Stomach (tissue), 9 donors: ENCODE measurements around the gene DEPP1. TPM values are rescaled to one million over a fixed set of nuclear protein-coding genes. Genes with fewer than 3 reads are reported as not detected.

Source experiments
- DNase-seq, 2 donors: peaks; one replicate each; pipeline versions ENCODE4 v3.0.0 to v3.0.0-alpha.2; 2013 to 2019
- H3K27ac ChIP-seq, 5 donors: fragments of 200-600 bp in 4 of 5; sonication (generic) in 4 of 5; one replicate each; pipeline ENCODE4 v1.5.1; 2013 to 2019; ENCODE audit warnings: mild to moderate bottlenecking in 1 of 5, moderate library complexity in 1 of 5
- H3K27me3 ChIP-seq, 3 donors: fragments of 200-600 bp; sonication (generic); one replicate each; pipeline ENCODE4 v1.5.1; 2017 to 2019; ENCODE audit warnings: mixed run types in 1 of 3
- H3K36me3 ChIP-seq, 4 donors: fragments of 200-600 bp; sonication (generic); 1 replicate in 3 of 4; 2 replicates in 1 of 4; pipeline ENCODE4 v1.5.1; 2016 to 2019
- H3K4me1 ChIP-seq, 4 donors: fragments of 200-600 bp; sonication (generic); one replicate each; pipeline ENCODE4 v1.5.1; 2016 to 2019
- H3K4me3 ChIP-seq, 4 donors: fragments of 200-600 bp; sonication (generic) in 3 of 4; one replicate each; pipeline ENCODE4 v1.5.1; 2016 to 2019; ENCODE audit warnings: mild to moderate bottlenecking in 1 of 4
- H3K9me3 ChIP-seq, 4 donors: fragments of 200-600 bp; sonication (generic); one replicate each; pipeline ENCODE4 v1.5.1; 2016 to 2019
- EP300 ChIP-seq: sonication (generic); formaldehyde crosslinking; IDR thresholded peaks from one replicate; pipeline ENCODE4 v1.6.1; 2017; ENCODE audit warnings: antibody characterized with exemption
- POLR2A ChIP-seq, 4 donors: fragments of 450-650 bp; IDR thresholded peaks; one replicate each; pipeline ENCODE4 v1.6.1; 2016; ENCODE audit warnings: antibody characterized with exemption in 4 of 4, control low read depth in 2 of 4, mild to moderate bottlenecking in 1 of 4, moderate library complexity in 1 of 4
- POLR2AphosphoS5 ChIP-seq, 3 donors: sonication (generic); formaldehyde crosslinking; IDR thresholded peaks; one replicate each; pipeline ENCODE4 v1.6.1; 2016; ENCODE audit warnings: antibody characterized with exemption in 3 of 3
- WGBS, 5 donors: extraction: QIAGEN DNeasy Blood & Tissue Kit in 3 of 5; methylation state at CpG; one replicate each; pipeline versions ENCODE4 v1.1.5 to v1.1.7; 2013 to 2018; 5-methylcytosine and 5-hydroxymethylcytosine counted together
- intact Hi-C: fragments of 100-400 bp; cut with DNase I; formaldehyde crosslinking; loops from one replicate; pipeline ENCODE4 v1.15.1; 2023; ENCODE audit warnings: low total_unique reads
- polyA plus RNA-seq, 3 donors: library from polyadenylated mRNA; stranded (reverse); fragments of 200-250 nt; gene quantifications; one replicate each; pipeline ENCODE4 v1.2.3, GENCODE V29; 2013
- total RNA-seq, 5 donors: library from RNA; depleted of rRNA; stranded (reverse); fragments of >200 nt; gene quantifications; one replicate each; pipeline versions ENCODE4 v1.1.0 to v1.2.3, GENCODE V29; 2014 to 2016
- TF ChIP-seq, protein P1 (sequence below), 7 experiments: fragments of 450-650 bp in 4 of 7; fragments of 200-600 bp in 3 of 7; sonication (generic) in 3 of 7; IDR thresholded peaks; one replicate each; pipeline ENCODE4 v1.5.1; 2016 to 2019; ENCODE audit warnings: antibody characterized with exemption in 7 of 7, control low read depth in 2 of 7, mild to moderate bottlenecking in 1 of 7
- donor health status: healthy with polysubstance abuse.
- donor health status: Bipolar disorder and iron deficiency.
- donor health status: healthy.

The DEPP1 gene
- total and polyA plus RNA-seq, 8 donors: 9.8 to 72.9 (median 31.5) TPM

DNA sequence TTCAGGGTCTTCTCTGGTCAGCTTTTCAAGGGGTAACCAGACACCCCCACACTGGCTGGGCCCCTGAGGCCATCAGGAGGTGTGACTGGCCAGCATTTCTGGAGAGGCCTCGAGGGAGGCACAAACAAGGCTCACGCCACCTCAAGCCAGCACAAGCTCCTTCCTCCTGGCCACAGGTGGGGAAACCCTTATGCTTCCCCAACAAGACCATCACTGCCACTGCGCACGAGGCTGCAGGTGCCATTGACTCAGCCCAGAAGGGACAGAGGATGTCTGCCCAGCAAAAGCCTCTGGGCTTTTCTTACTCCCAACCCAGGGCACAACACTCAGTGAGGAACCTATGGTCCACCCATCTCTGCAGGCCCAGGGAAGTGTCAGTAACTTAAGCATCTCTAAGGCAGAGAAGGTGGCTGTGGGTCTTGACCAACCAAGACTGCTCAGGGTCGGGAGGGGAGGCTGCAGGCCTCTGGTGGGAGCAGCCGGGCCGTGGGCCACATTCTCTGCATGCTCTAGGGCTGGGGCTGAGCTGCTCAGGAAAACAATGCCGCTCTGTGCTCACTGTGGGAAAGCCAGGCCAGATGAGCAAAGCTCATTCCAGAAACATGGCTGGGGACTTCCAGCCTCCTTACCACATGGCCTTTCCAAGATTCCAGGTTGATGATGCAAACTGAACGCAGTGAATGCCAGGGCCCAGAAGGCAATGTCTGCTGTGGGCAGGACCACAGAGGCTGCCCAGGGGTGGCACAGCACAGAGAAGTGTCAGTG lies 43.2 kb downstream of the DEPP1 start:
- Histone ChIP-seq H3K4me3 (no peak overlapping the region), H3K27me3 (no peaks in the 10 kb centered on the region), H3K27ac (peak overlapping the region in 4 of 5 donors; percentile 16 to 51 (median 36)), H3K9me3 (no peaks in the 10 kb centered on the region), H3K36me3 (no peaks in the 10 kb centered on the region), H3K4me1 (peaks cover 11 to 29% (median 21%) of the 10 kb centered on the region in 4 donors)
- TF ChIP-seq, protein P1, sequence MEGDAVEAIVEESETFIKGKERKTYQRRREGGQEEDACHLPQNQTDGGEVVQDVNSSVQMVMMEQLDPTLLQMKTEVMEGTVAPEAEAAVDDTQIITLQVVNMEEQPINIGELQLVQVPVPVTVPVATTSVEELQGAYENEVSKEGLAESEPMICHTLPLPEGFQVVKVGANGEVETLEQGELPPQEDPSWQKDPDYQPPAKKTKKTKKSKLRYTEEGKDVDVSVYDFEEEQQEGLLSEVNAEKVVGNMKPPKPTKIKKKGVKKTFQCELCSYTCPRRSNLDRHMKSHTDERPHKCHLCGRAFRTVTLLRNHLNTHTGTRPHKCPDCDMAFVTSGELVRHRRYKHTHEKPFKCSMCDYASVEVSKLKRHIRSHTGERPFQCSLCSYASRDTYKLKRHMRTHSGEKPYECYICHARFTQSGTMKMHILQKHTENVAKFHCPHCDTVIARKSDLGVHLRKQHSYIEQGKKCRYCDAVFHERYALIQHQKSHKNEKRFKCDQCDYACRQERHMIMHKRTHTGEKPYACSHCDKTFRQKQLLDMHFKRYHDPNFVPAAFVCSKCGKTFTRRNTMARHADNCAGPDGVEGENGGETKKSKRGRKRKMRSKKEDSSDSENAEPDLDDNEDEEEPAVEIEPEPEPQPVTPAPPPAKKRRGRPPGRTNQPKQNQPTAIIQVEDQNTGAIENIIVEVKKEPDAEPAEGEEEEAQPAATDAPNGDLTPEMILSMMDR (IDR thresholded peaks at IDR 0.05): no peak
- peak in 2 of 3 donors; percentile 7 to 62 for TF ChIP-seq POLR2AphosphoS5 (IDR thresholded peaks at IDR 0.05)
- intact Hi-C loops: no loop called here
- peak in 1 of 2 donors; percentile 80 for DNase-seq
- WGBS, 5 donors: 57 to 68% (median 62%) methylated on average over 9 of the region's 9 CpGs

DNA sequence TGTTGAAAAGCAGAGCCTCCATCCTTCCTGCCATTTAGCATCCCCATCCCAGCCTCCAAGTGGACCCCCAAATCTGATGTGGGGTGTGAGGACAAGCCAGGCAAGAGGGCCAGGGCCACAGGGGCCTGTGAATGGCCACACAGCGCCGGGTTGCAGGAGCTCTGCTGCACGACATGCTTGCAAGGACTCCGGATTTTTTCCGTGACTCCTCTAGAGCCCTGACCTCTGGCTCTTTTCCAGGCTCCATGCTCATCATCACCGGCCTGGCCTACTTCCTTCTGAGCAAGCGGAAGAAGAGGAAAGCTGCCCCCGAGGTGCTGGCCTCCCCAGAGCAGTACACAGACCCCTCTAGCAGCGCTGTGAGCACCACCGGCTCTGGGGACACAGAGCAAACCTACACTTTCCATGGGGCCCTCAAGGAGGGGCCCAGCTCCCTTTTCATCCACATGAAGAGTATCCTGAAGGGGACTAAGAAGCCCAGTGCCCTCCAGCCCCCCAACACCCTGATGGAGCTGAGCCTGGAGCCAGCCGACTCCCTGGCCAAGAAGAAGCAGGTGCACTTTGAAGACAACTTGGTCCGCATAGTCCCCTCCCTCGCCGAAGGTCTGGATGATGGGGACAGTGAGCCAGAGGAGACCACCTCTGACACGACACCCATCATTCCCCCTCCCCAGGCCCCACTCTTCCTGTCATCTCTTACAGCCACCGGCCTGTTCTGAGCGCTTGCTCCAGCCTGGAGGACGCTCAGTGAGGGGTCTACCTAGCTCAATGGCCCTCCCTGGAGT lies 44.0 kb downstream of the DEPP1 start:
- intact Hi-C loops: loop anchor here (5.0 kb wide), 1 partner anchor 33 kb away; no protein-coding TSS in a partner anchor
- no peaks in the 10 kb centered on the region for H3K27me3 ChIP-seq
- peak overlapping the region in 3 of 5 donors; percentile 35 to 51 (median 37) for H3K27ac ChIP-seq
- H3K36me3 ChIP-seq: no peaks in the 10 kb centered on the region
- no peaks in the 10 kb centered on the region for H3K9me3 ChIP-seq
- DNase-seq: no peak
- H3K4me3 ChIP-seq: no peak overlapping the region
- WGBS, 5 donors: 83 to 88% (median 84%) methylated on average over 15 to 18 of the region's 18 CpGs
- peaks cover 11 to 29% (median 19%) of the 10 kb centered on the region in 4 donors for H3K4me1 ChIP-seq
- TF ChIP-seq POLR2AphosphoS5 (IDR thresholded peaks at IDR 0.05): no peak

DNA sequence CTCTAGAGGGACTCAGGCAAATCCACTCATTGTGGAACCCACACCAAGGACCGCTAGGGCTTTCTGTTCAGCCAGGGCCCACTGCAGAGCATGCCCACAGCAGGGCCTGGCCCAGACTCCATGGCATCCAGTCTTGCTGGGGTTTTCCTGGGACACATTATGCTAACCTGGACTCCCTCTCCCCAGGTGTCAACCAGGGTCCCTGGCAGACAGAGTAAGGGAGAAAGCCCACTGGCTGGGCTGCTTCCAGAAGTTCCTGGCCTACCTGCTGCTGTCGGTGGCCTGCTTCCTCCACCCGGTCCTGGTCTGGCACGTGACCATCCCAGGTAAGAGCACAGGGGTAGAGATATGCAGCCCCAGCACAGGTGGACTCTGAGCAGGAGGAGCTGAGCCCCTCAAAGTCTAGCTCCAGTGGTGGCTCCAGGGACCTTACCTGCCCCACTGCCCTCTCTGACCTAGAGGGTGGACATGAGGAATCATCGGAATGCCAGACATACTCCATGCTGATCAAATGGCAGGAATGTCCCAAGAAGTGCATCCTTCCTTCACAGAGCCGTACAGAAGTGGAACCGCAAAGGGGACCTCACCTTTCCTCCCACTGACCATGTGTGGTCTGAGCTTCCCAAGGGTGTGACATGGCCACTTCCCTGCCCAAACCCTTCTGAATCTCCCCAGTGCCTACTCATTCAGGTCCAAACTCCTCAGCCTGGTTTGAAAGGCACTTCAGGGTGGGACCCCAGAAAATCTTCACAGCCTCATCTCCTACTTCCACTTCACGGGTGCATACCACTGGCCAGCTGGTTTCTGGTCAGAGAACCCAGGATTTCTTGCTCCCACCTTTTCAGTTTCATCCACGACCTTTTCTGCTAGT lies 44.9 kb downstream of the DEPP1 start:
- Histone ChIP-seq H3K36me3 (no peaks in the 10 kb centered on the region), H3K27ac (no peak overlapping the region), H3K27me3 (no peaks in the 10 kb centered on the region), H3K4me3 (no peak overlapping the region), H3K4me1 (peaks cover 11 to 29% (median 19%) of the 10 kb centered on the region in 4 donors), H3K9me3 (no peaks in the 10 kb centered on the region)
- intact Hi-C loops: loop anchor here (5.0 kb wide), 1 partner anchor 34 kb away; no protein-coding TSS in a partner anchor
- DNase-seq: no peak
- TF ChIP-seq POLR2AphosphoS5 (IDR thresholded peaks at IDR 0.05) (no peak), EP300 (no peak), POLR2A (IDR thresholded peaks at IDR 0.05) (no peak)
- TF ChIP-seq, protein P1 (IDR thresholded peaks at IDR 0.05): no peak
- WGBS, 5 donors: 77 to 84% (median 81%) methylated on average over 7 to 9 of the region's 9 CpGs

DNA sequence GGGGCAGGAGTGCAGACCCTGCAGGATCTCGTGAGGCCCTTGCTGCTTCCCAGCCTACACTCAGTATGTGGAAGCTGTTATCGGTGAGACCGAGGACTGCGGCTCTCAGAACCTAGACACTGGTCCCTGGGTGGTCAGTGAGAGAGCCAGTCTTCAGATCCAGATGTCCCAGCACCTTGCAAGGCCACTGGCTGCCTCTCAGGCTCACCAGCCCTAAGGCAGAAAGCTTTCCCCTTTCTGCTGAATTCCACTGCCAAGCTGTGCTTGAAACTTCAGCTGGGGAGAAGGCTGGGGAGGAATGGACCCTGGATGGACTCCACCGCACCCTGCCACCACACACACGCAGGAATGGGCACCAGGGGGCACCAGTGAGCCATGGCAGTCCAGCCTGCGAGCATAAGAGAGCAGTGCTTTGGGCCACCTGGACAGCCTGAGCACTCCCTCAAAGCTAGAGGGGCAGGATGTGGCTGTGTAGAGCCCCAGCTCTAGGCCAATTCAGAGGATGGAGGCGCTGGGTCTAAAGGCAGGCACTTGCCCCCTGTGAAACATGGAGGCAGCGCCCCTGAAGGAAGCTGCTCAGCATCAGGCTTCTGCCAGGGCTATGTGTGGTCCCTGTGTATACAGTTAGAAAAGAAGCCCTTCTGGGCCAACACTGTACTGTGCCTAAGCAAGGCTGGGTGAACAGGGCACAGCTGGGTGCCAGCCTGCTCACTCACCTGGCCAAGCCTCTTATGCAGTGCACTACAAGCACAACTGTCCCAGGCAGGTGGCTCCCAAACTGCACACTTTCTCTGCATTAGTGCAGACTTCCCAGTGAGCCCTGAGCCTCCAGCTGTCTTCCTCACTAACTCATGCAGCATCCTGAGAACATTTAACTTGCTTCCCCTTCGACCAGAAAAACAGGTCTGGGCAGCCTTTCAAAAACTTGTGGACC lies 45.8 kb downstream of the DEPP1 start:
- Histone ChIP-seq H3K4me3 (no peak overlapping the region), H3K4me1 (peaks cover 11 to 29% (median 19%) of the 10 kb centered on the region in 4 donors), H3K9me3 (no peaks in the 10 kb centered on the region), H3K27ac (no peak overlapping the region), H3K27me3 (no peaks in the 10 kb centered on the region), H3K36me3 (no peaks in the 10 kb centered on the region)
- intact Hi-C loops: loop anchor here (5.0 kb wide), 1 partner anchor 35 kb away; no protein-coding TSS in a partner anchor
- 46 to 68% (median 49%) methylated on average over 7 to 10 of the region's 10 CpGs for WGBS, 5 donors
- TF ChIP-seq POLR2A (IDR thresholded peaks at IDR 0.05) (no peak), POLR2AphosphoS5 (IDR thresholded peaks at IDR 0.05) (peak in 1 of 3 donors; percentile 82)
- TF ChIP-seq, protein P1 (IDR thresholded peaks at IDR 0.05): peak in 6 of 7 experiments; percentile 77 to 97 (median 96)
- peak; percentile 94 to 96 for DNase-seq
